Cardiac muscle cell (in vitro differentiated cells and primary cell): Measurements from ENCODE around the gene NTMT2. TPM values are rescaled to one million over a fixed set of nuclear protein-coding genes. Genes with fewer than 3 reads are reported as not detected.

Experiments
- DNase-seq, 2 donors: peaks; one replicate each; pipeline versions ENCODE4 v3.0.0 to v3.0.0-alpha.2; 2010 to 2017; ENCODE audit warnings: low read depth in 1 of 2, low spot score in 1 of 2
- H3K27ac ChIP-seq: fragments of 200-600 bp; sonication (generic); 2 replicates; pipeline ENCODE4 v1.5.1; 2016
- H3K27me3 ChIP-seq: fragments of 200-600 bp; sonication (generic); 2 replicates; pipeline ENCODE4 v1.6.0; 2016; ENCODE audit warnings: control low read depth
- H3K36me3 ChIP-seq: fragments of 200-600 bp; sonication (generic); 2 replicates; pipeline ENCODE4 v1.5.1; 2016; ENCODE audit warnings: control low read depth
- H3K4me1 ChIP-seq: fragments of 200-600 bp; sonication (generic); 2 replicates; pipeline ENCODE4 v1.8.1; 2017; ENCODE audit warnings: low read depth, mild to moderate bottlenecking, mixed run types
- H3K4me3 ChIP-seq: fragments of 200-600 bp; sonication (generic); 2 replicates; pipeline ENCODE4 v1.5.1; 2016; ENCODE audit warnings: mild to moderate bottlenecking
- H3K9me3 ChIP-seq: fragments of 200-600 bp; sonication (generic); 2 replicates; pipeline ENCODE4 v1.5.1; 2017; ENCODE audit warnings: low read depth, mild to moderate bottlenecking, control low read depth
- CTCF ChIP-seq: IDR thresholded peaks from 2 replicates; pipeline ENCODE4 v1.5.1; 2012; ENCODE audit warnings: low read depth, mild to moderate bottlenecking, low read length
- polyA plus RNA-seq: library from polyadenylated mRNA; unstranded; fragments of >200 nt; fragmentation: Nextera tagmentation; extraction: Ambion mirVana; gene quantifications from 2 replicates; pipeline ENCODE4 v1.2.1, GENCODE V29; 2016
- total RNA-seq: library from RNA; depleted of rRNA; stranded (reverse); fragments of >200 nt; gene quantifications from 2 replicates; pipeline ENCODE4 v1.2.3, GENCODE V29; 2016

Gene NTMT2
- total and polyA plus RNA-seq, 2 experiments from 2014 or later = 0.55 TPM; not detected in 1

- no peaks in the 10 kb centered on the region for H3K36me3 ChIP-seq
- no peak overlapping the region for H3K4me3 ChIP-seq
- no peak for DNase-seq
- no peaks in the 10 kb centered on the region for H3K9me3 ChIP-seq
- no peaks in the 10 kb centered on the region for H3K4me1 ChIP-seq
- no peaks in the 10 kb centered on the region for H3K27me3 ChIP-seq
- H3K27ac ChIP-seq = no peak overlapping the region
- TF ChIP-seq CTCF = no peak
Measured at GRCh38 chr1:170174395-170174794, 28.6 kb downstream of the NTMT2 start.

- H3K27ac ChIP-seq = no peak overlapping the region
- no peaks in the 10 kb centered on the region for H3K36me3 ChIP-seq
- peak in 1 of 2 donors; percentile 37 for DNase-seq
- no peak overlapping the region for H3K4me3 ChIP-seq
- H3K9me3 ChIP-seq = no peaks in the 10 kb centered on the region
- H3K27me3 ChIP-seq = no peaks in the 10 kb centered on the region
- TF ChIP-seq CTCF = no peak
- no peaks in the 10 kb centered on the region for H3K4me1 ChIP-seq
Measured at GRCh38 chr1:170175041-170175440, 29.3 kb downstream of the NTMT2 start.

- no peak for TF ChIP-seq CTCF
- Histone ChIP-seq H3K4me3 (no peak overlapping the region), H3K27ac (no peak overlapping the region), H3K9me3 (no peaks in the 10 kb centered on the region), H3K4me1 (no peaks in the 10 kb centered on the region), H3K36me3 (no peaks in the 10 kb centered on the region), H3K27me3 (no peaks in the 10 kb centered on the region)
- DNase-seq = no peak
Measured at GRCh38 chr1:170175484-170175883, 29.7 kb downstream of the NTMT2 start.

GRCh38 chr1:170176772-170177171 is 31.0 kb downstream of the NTMT2 start:
- Histone ChIP-seq H3K4me3 (no peak overlapping the region), H3K27me3 (no peaks in the 10 kb centered on the region), H3K36me3 (no peaks in the 10 kb centered on the region), H3K27ac (no peak overlapping the region), H3K9me3 (no peaks in the 10 kb centered on the region), H3K4me1 (no peaks in the 10 kb centered on the region)
- no peak for TF ChIP-seq CTCF
- no peak for DNase-seq

GRCh38 chr1:170182442-170182841 is 36.7 kb downstream of the NTMT2 start:
- DNase-seq = no peak
- H3K27me3 ChIP-seq = no peaks in the 10 kb centered on the region
- no peaks in the 10 kb centered on the region for H3K36me3 ChIP-seq
- no peak overlapping the region for H3K27ac ChIP-seq
- no peaks in the 10 kb centered on the region for H3K9me3 ChIP-seq
- TF ChIP-seq CTCF = no peak
- no peak overlapping the region for H3K4me3 ChIP-seq
- H3K4me1 ChIP-seq = no peaks in the 10 kb centered on the region

GRCh38 chr1:170192546-170192945 is 46.8 kb downstream of the NTMT2 start:
- Histone ChIP-seq H3K4me1 (no peaks in the 10 kb centered on the region), H3K27ac (no peak overlapping the region), H3K9me3 (no peaks in the 10 kb centered on the region), H3K4me3 (no peak overlapping the region), H3K36me3 (no peaks in the 10 kb centered on the region), H3K27me3 (no peaks in the 10 kb centered on the region)
- DNase-seq = no peak
- TF ChIP-seq CTCF = no peak
